ENCODE measurements around the gene CACNG7.

GRCh38 chr19:53904909-53905308 lies 4.2 kb upstream of the CACNG7 start:
- TF ChIP-seq POLR2A (IDR thresholded peaks at IDR 0.05) (no peak), CTCF (IDR thresholded peaks at IDR 0.05) (no peak)
